NCI-H1436 (cell line): ENCODE data around the gene ABCD3.

ENCODE experiments used
- DNase-seq: peaks from one replicate; lab custom pipeline; 2025; lab: John Stamatoyannopoulos, UW

The ABCD3 gene

GRCh38 chr1:94527447-94528031, 109.3 kb downstream of the ABCD3 start:
- no peak for DNase-seq

GRCh38 chr1:94528299-94528698, 110.1 kb downstream of the ABCD3 start:
- no peak for DNase-seq

GRCh38 chr1:94528826-94529225, 110.6 kb downstream of the ABCD3 start:
- DNase-seq, result no peak

- no peak for DNase-seq
Measured at GRCh38 chr1:94529416-94529815, 111.2 kb downstream of the ABCD3 start.

- DNase-seq, result no peak
Measured at GRCh38 chr1:94530373-94530878, 112.2 kb downstream of the ABCD3 start.

- DNase-seq, result no peak
Measured at GRCh38 chr1:94531664-94532063, 113.5 kb downstream of the ABCD3 start.

GRCh38 chr1:94532077-94532476, 113.9 kb downstream of the ABCD3 start:
- DNase-seq, result no peak

- no peak for DNase-seq
Measured at GRCh38 chr1:94535095-94535494, 116.9 kb downstream of the ABCD3 start.

- DNase-seq, result no peak
Measured at GRCh38 chr1:94535879-94536278, 117.7 kb downstream of the ABCD3 start.

- DNase-seq, result no peak
Measured at GRCh38 chr1:94537254-94537653, 119.1 kb downstream of the ABCD3 start.

GRCh38 chr1:94538243-94538827, 120.1 kb downstream of the ABCD3 start:
- DNase-seq, result no peak

- no peak for DNase-seq
Measured at GRCh38 chr1:94539496-94539895, 121.3 kb downstream of the ABCD3 start.

GRCh38 chr1:94540440-94541245, 122.5 kb downstream of the ABCD3 start:
- no peak for DNase-seq

GRCh38 chr1:94541246-94542087, 123.3 kb downstream of the ABCD3 start, which contains the start of gene F3:
F3 (minus strand) TSS chr1:94541759; CDS start chr1:94541636, 123 bp downstream.
- DNase-seq, result peak; percentile 78

GRCh38 chr1:94542088-94542870, 124.1 kb downstream of the ABCD3 start:
- no peak for DNase-seq

GRCh38 chr1:94543001-94543400, 124.8 kb downstream of the ABCD3 start:
- DNase-seq, result no peak

- no peak for DNase-seq
Measured at GRCh38 chr1:94543893-94544635, 125.9 kb downstream of the ABCD3 start.

GRCh38 chr1:94544706-94545490, 126.7 kb downstream of the ABCD3 start:
- no peak for DNase-seq

GRCh38 chr1:94549706-94550105, 131.5 kb downstream of the ABCD3 start:
- DNase-seq, result no peak

- DNase-seq, result no peak
Measured at GRCh38 chr1:94550396-94550795, 132.2 kb downstream of the ABCD3 start.
